AG09319 (cell line): ENCODE measurements around the gene CPSF2.

Source experiments
- DNase-seq: peaks from one replicate; pipeline ENCODE4 v3.0.0-alpha.2; 2010; ENCODE audit warnings: low read depth; ENCODE audit errors: extremely low read depth
- TF ChIP-seq, protein P1 (sequence below): IDR thresholded peaks from 2 replicates; pipeline ENCODE4 v1.5.1; 2011; ENCODE audit warnings: low read depth, mild to moderate bottlenecking, inconsistent platforms, low read length, moderate library complexity

CPSF2 gene

DNA sequence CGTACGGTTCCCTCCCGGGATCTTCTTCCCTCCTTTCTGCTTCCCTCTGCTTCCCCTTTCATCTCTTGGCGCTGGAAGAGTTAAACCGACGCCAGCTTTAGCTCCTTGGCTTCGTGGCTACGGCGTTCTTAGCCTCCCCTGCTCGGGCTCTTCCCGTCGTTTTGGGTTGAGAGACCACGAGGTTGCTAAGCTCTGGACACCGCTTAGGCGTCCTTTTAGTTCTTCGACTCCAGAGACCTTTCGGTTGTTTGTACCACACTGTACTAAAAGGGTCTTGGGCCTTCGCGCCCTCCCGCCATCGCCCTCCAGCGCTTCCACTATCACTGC is 545 bp downstream of the CPSF2 start:
- TF ChIP-seq, protein P1, sequence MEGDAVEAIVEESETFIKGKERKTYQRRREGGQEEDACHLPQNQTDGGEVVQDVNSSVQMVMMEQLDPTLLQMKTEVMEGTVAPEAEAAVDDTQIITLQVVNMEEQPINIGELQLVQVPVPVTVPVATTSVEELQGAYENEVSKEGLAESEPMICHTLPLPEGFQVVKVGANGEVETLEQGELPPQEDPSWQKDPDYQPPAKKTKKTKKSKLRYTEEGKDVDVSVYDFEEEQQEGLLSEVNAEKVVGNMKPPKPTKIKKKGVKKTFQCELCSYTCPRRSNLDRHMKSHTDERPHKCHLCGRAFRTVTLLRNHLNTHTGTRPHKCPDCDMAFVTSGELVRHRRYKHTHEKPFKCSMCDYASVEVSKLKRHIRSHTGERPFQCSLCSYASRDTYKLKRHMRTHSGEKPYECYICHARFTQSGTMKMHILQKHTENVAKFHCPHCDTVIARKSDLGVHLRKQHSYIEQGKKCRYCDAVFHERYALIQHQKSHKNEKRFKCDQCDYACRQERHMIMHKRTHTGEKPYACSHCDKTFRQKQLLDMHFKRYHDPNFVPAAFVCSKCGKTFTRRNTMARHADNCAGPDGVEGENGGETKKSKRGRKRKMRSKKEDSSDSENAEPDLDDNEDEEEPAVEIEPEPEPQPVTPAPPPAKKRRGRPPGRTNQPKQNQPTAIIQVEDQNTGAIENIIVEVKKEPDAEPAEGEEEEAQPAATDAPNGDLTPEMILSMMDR = no peak
- no peak for DNase-seq

DNA sequence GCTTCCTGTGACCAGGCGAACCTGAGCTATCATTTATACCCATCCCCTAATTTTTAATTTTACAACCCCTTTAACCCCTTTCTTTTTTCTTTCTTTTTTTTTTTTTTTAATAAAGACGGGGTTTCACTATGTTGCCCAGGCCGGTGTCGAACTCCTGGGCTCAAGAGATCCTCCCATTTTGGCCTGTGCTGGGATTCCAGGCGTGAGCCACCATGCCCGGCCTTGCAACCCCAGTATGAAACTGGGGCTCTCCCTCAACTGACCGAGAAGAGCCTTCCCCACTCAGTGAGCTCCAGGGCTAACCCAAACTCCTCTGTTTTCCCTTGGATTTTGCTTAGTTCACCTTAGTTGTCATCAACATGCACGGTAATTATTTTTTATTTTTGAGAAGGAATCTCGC is 992 bp downstream of the CPSF2 start:
- DNase-seq = no peak

DNA sequence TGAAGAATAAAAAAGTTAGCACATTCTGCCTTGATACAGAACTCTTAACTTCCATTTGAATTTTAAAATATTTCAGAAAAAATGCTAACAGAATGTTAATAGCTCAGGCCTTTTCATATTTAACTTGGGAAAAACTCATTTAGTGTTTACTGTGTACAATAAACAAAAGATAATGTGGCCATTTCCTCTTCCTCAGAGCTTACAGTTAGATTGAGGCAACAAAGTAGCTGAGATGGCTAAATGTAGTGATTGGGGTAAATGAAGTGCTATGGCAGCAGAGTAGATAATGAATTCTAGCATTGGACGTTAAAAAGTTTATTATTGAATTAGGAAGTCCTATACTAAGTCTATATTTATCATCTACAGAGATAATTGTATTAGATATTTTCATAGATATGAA is 12.7 kb downstream of the CPSF2 start:
- TF ChIP-seq, protein P1 = no peak
- no peak for DNase-seq

More for the DNA sequence above, 992 bp downstream of the CPSF2 start:
- TF ChIP-seq, protein P1 = no peak

DNA sequence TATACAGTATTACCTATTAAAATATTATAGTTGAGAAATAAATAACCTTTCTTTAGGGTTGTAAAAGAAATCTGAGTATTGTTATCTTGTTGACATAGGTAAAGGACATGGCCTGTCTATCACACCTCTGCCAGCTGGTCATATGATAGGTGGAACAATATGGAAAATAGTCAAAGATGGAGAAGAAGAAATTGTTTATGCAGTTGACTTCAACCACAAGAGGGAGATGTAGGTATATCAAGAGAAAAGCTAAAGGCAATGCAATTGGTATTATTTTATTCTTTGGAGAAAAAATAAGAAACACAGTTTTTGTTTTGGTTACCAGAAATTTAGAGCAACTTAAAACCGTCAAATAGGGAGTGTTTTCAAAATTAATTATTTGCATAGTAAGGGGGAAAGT is 13.5 kb downstream of the CPSF2 start:
- TF ChIP-seq, protein P1 = peak; percentile 60
- no peak for DNase-seq

DNA sequence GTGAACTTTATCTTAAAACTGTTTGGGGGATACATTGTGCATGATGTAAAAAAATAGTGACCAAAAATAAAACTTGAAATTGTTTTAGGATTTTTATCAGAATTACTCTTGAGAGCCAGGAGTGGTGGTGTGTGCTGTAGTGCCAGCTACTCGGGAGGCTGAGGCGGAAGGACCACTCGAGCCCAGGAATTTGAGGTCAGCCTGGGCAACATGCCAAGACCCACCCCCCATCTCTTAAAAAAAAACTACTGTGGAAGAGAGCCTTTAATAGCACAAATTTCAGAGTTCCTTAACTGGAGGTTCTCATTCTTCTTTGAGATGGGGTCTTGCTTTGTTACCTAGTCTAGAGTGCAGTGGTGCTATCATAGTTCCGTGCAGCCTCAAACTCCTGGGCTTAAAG is 21.5 kb downstream of the CPSF2 start:
- no peak for DNase-seq
- TF ChIP-seq, protein P1 = no peak

DNA sequence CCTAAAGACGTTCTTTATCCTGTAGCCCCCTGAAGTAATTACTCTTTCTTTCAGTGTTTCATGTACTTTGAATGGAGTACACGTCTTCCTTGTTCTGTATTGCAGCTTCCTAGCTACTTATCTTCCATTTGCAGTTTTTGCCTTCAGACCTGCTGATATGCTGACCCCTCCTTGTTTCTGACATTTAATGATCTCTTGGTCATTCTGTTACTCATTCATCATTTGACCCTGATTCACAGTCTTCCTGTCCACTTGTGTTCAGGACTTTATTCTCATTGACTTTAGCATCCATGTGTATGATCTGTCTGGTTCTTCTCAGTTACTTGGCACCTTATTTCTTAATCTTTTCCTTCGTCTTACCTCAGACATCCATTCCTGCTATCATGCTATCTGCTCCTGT is 22.2 kb downstream of the CPSF2 start:
- TF ChIP-seq, protein P1 = no peak
- no peak for DNase-seq

DNA sequence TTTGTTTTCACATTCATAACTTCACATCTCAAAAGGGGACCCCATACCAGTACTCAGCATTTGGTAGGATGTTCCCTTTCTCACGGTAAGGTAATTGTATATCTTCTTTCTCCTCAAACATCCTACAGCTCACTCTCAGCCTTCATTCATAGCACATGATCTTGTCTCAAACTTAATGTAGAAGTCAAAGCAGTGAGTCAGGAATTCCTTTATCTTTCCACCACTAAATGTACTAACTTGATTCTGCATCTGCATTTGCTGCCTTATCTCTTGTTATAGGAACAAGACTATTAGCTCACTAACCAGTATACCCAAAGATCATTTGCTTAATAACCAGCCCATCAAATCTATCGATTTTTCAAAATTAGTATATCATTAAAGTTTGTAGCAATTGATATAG is 22.9 kb downstream of the CPSF2 start:
- no peak for DNase-seq
- TF ChIP-seq, protein P1 = no peak
